Esophagus muscularis mucosa (tissue), 4 donors: Measurements from ENCODE around the gene ANO10. TPM values are rescaled to one million over a fixed set of nuclear protein-coding genes. Genes with fewer than 3 reads are reported as not detected.

Experiments used
- DNase-seq: peaks from one replicate; pipeline ENCODE4 v3.0.0-alpha.2; 2017; ENCODE audit errors: extremely low spot score
- H3K27ac ChIP-seq, 4 donors: fragments of 200-600 bp; sonication (generic); replicated peaks in 1 of 4; 1 replicate in 3 of 4; 2 replicates in 1 of 4; pipeline ENCODE4 v1.5.1; 2016 to 2019; ENCODE audit warnings: mild to moderate bottlenecking in 1 of 4
- H3K27me3 ChIP-seq, 4 donors: fragments of 200-600 bp; sonication (generic); one replicate each; pipeline versions ENCODE4 v1.5.1 to v1.6.0; 2016 to 2019
- H3K36me3 ChIP-seq, 4 donors: fragments of 200-600 bp; sonication (generic); one replicate each; pipeline ENCODE4 v1.5.1; 2016 to 2019
- H3K4me1 ChIP-seq, 4 donors: fragments of 200-600 bp; sonication (generic); one replicate each; pipeline ENCODE4 v1.5.1; 2016 to 2019
- H3K4me3 ChIP-seq, 4 donors: fragments of 200-600 bp; sonication (generic); 1 replicate in 2 of 4; 2 replicates in 2 of 4; pipeline ENCODE4 v1.5.1; 2016 to 2019; ENCODE audit warnings: mild to moderate bottlenecking in 4 of 4, moderate library complexity in 1 of 4
- H3K9me3 ChIP-seq, 4 donors: fragments of 200-600 bp; sonication (generic); 1 replicate in 3 of 4; 2 replicates in 1 of 4; pipeline ENCODE4 v1.5.1; 2016 to 2019
- EP300 ChIP-seq: sonication (generic); formaldehyde crosslinking; IDR thresholded peaks from one replicate; pipeline ENCODE4 v1.6.1; 2017; ENCODE audit warnings: antibody characterized with exemption
- POLR2A ChIP-seq: fragments of 450-650 bp; IDR thresholded peaks from one replicate; pipeline ENCODE4 v1.6.1; 2017; ENCODE audit warnings: antibody characterized with exemption, moderate library complexity, mild to moderate bottlenecking, low read depth
- POLR2AphosphoS5 ChIP-seq, 2 donors: sonication (generic); formaldehyde crosslinking; IDR thresholded peaks; one replicate each; pipeline ENCODE4 v1.6.1; 2017; ENCODE audit warnings: antibody characterized with exemption in 2 of 2
- WGBS: methylation state at CpG from one replicate; pipeline ENCODE4 v1.1.5; 2018; 5-methylcytosine and 5-hydroxymethylcytosine counted together
- intact Hi-C: fragments of 100-400 bp; cut with DNase I; formaldehyde crosslinking; loops from one replicate; pipeline ENCODE4 v1.15.1; 2023
- total RNA-seq, 4 donors: library from RNA; depleted of rRNA; stranded (reverse); fragments of >200 nt; gene quantifications; one replicate each; pipeline versions ENCODE4 v1.1.0 to v1.2.1, GENCODE V29; 2016
- TF ChIP-seq, protein P1 (sequence below), 3 experiments: fragments of 200-600 bp in 2 of 3; fragments of 450-650 bp in 1 of 3; sonication (generic) in 2 of 3; IDR thresholded peaks; one replicate each; pipeline ENCODE4 v1.5.1; 2017 to 2019; ENCODE audit warnings: antibody characterized with exemption in 3 of 3, mild to moderate bottlenecking in 2 of 3, moderate library complexity in 1 of 3

ANO10 gene
- total RNA-seq, 4 donors from 2014 or later: 19.2 to 26.2 (median 24.0) TPM

GRCh38 chr3:43364494-43364893 is 257.3 kb downstream of the ANO10 start:
- H3K4me3 ChIP-seq: no peak overlapping the region
- H3K9me3 ChIP-seq: no peaks in the 10 kb centered on the region
- intact Hi-C loops: no loop called here
- H3K27me3 ChIP-seq: no peaks in the 10 kb centered on the region
- TF ChIP-seq POLR2A (no peak), POLR2AphosphoS5 (IDR thresholded peaks at IDR 0.05) (no peak)
- TF ChIP-seq, protein P1, sequence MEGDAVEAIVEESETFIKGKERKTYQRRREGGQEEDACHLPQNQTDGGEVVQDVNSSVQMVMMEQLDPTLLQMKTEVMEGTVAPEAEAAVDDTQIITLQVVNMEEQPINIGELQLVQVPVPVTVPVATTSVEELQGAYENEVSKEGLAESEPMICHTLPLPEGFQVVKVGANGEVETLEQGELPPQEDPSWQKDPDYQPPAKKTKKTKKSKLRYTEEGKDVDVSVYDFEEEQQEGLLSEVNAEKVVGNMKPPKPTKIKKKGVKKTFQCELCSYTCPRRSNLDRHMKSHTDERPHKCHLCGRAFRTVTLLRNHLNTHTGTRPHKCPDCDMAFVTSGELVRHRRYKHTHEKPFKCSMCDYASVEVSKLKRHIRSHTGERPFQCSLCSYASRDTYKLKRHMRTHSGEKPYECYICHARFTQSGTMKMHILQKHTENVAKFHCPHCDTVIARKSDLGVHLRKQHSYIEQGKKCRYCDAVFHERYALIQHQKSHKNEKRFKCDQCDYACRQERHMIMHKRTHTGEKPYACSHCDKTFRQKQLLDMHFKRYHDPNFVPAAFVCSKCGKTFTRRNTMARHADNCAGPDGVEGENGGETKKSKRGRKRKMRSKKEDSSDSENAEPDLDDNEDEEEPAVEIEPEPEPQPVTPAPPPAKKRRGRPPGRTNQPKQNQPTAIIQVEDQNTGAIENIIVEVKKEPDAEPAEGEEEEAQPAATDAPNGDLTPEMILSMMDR (IDR thresholded peaks at IDR 0.05): no peak
- peak overlapping the region in 1 of 4 donors; percentile 22 for H3K27ac ChIP-seq
- H3K4me1 ChIP-seq: peaks cover 10 to 23% (median 19%) of the 10 kb centered on the region in 4 donors
- DNase-seq: peak; percentile 75
- WGBS: 96% methylated on average over 14 of the region's 14 CpGs
- H3K36me3 ChIP-seq: peaks cover 0 to 17% (median 5%) of the 10 kb centered on the region in 4 donors

DNA sequence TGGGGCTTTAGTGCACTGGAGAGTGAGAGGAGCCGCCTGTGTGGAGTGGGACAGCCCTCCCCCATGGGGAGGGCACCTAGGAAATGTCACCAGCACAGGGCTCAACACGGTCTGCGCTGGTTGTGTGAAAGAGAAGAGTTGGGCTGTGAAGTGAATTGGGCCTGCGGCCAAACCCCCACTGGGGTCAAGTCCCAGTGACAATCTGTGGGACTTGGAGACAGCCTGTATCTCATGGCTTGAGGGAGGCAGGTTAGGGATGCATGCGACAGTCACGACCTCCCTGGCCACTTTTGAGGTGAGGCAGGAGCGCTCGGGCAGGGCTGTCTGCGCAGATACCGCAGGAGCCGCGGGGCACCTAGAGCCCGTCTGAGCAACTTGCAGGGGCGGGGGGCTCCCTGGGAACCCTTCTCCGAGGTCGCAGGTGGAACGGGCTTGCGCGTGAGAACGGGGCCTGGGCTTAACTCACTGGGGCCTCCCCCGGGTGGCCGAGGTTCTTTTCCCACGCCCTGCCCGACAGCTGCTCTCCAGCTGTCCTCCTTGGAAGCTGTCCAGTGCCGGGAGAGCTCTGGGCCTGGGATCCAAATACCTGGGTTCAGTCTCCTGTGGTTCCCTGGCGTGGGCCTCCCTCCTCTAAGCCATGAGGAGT is 258.1 kb downstream of the ANO10 start:
- TF ChIP-seq, protein P1 (IDR thresholded peaks at IDR 0.05): no peak
- TF ChIP-seq POLR2A (no peak), EP300 (no peak), POLR2AphosphoS5 (IDR thresholded peaks at IDR 0.05) (no peak)
- H3K36me3 ChIP-seq: peaks cover 0 to 17% (median 5%) of the 10 kb centered on the region in 4 donors
- no peak overlapping the region for H3K27ac ChIP-seq
- H3K4me1 ChIP-seq: peaks cover 10 to 23% (median 19%) of the 10 kb centered on the region in 4 donors
- H3K4me3 ChIP-seq: no peak overlapping the region
- H3K9me3 ChIP-seq: no peaks in the 10 kb centered on the region
- WGBS: 96% methylated on average over 3 of the region's 26 CpGs
- DNase-seq: peak; percentile 92
- intact Hi-C loops: no loop called here
- no peaks in the 10 kb centered on the region for H3K27me3 ChIP-seq

- 84% methylated on average over 5 of the region's 6 CpGs for WGBS
- intact Hi-C loops: no loop called here
- H3K27me3 ChIP-seq: no peaks in the 10 kb centered on the region
- peak; percentile 89 for DNase-seq
- H3K9me3 ChIP-seq: no peaks in the 10 kb centered on the region
- peaks cover 10 to 23% (median 19%) of the 10 kb centered on the region in 4 donors for H3K4me1 ChIP-seq
- peak overlapping the region in 1 of 4 donors; percentile 10 for H3K27ac ChIP-seq
- H3K36me3 ChIP-seq: peaks cover 0 to 17% (median 5%) of the 10 kb centered on the region in 4 donors
- no peak overlapping the region for H3K4me3 ChIP-seq
- TF ChIP-seq POLR2AphosphoS5 (IDR thresholded peaks at IDR 0.05) (no peak), POLR2A (no peak), EP300 (no peak)
- TF ChIP-seq, protein P1 (IDR thresholded peaks at IDR 0.05): no peak
Measured at GRCh38 chr3:43362961-43363360, 258.9 kb downstream of the ANO10 start.

DNA sequence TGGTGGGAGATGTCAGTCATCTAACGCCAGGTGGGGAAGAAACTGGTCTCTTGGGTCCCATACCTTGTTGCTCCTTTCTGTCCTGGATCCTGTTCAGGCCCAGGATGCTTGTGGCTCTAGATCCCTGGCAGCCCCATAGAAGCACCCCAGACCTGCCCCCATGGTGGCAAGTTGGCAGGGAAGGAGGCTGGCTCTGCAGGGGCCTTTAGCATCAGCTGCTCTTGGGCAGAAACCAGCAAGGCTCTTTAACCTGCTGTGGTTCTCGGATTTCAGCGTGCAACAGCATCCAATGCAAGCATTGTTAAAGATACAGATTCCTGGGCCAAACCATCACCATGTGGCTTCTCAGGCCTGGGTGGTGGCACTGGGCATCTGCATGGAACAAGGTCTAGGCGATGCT is 259.6 kb downstream of the ANO10 start:
- intact Hi-C loops: no loop called here
- H3K9me3 ChIP-seq: no peaks in the 10 kb centered on the region
- H3K27ac ChIP-seq: no peak overlapping the region
- peak; percentile 86 for DNase-seq
- H3K27me3 ChIP-seq: no peaks in the 10 kb centered on the region
- WGBS: 100% methylated on average over 2 of the region's 4 CpGs
- no peak overlapping the region for H3K4me3 ChIP-seq
- TF ChIP-seq POLR2A: no peak
- TF ChIP-seq, protein P1 (IDR thresholded peaks at IDR 0.05): no peak
- peaks cover 0 to 17% (median 5%) of the 10 kb centered on the region in 4 donors for H3K36me3 ChIP-seq
- H3K4me1 ChIP-seq: peaks cover 10 to 23% (median 19%) of the 10 kb centered on the region in 4 donors
